Ammon's horn (tissue), 1 donor: ENCODE measurements around the gene CHD5.

Source experiments
- DNase-seq: peaks from one replicate; pipeline ENCODE4 v3.0.0-alpha.2; 2016; ENCODE audit warnings: low spot score

Gene CHD5

DNA sequence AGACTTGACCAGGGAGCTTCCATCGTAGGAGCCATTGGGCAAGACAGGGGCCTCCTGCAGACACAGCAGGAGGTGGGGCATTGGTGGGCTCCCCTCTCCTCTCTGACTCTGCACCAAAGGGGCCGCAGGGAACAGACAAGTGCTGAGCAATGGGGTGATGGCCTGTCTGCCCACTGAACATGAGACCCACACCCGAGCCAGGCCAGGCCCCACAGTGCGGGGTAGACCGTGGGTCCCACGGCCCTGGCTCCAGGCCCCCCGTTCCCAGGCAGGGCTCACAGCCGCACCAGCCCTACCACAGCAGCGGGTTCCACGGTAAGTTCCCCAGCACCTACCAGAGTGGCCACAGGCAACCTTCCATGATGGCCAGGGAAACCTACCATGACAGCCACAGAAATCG lies 45.9 kb downstream of the CHD5 start:
- DNase-seq = no peak

DNA sequence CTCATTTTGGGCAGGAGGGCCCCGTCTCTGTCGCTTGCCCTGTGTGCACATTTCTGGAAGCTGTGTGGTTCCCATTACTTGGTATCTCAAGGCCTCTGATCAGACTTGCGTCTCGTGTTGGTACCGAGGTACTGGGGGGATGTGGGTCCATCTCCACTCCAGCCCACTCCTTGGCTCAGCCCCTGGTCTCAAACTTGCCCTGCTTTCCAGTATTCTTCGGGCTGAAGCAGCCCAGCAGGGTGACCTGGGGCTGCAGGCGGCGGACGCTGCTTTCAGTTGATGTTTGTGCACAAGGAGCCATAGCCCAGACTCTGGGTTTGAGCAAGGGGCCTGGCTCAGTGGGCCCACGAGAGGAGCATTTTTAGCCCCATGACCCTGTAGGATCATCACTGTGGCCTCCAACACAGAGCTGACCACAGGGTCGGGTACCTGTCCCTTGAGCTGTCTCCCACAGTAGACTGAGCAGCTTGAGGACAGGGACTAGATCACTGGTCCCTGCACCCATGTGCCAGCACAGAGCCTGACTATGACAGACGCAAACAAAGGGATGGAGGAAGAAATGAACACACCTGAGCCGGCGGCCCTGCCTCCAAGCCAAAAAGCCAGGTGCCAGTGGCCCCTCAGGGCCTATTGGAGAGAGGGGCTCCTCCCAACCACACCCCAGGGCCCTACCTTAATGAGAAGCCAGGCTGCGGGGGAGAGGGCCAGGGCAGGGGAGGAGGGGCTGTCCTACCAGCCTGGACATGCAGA lies 46.8 kb downstream of the CHD5 start:
- no peak for DNase-seq

DNA sequence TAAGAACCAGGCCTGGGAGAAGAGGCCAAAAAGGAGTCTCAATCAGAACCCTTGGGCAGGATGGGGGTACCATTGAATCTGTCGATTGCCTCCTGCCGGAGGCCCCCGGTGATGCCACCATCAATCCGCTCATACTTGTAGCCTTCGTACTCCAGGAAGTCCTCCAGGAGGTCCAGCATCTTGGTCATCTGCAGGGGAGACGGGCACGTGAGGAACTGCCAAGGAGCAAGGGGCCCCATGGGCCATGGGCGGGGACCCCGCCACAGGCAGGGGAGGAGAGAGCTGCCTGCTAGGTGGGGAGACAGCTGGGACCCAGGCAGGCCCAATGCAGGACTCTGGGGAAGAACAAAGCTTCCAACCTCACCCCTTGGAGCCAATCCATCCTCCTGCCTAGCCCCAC lies 48.6 kb downstream of the CHD5 start:
- DNase-seq = no peak

DNA sequence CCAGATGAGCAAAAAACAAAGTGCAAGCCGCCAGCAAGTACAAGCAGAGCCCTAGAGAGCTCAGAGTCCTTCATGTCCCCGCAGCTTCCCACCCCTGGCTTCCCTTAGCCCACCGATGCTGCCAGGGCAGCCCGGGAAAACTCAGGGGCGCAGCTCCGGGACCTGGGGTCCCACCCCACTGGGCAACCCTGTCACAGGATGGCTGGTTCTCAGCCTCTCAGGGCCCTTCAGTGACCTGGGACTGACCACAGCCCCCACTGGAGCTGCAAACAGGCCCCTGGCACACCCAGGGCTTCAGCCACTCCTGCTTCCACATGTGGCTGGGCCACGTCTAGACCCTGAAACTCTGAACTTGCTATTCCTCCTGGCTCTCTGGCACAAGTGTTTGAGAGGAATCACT lies 49.5 kb downstream of the CHD5 start:
- no peak for DNase-seq

DNA sequence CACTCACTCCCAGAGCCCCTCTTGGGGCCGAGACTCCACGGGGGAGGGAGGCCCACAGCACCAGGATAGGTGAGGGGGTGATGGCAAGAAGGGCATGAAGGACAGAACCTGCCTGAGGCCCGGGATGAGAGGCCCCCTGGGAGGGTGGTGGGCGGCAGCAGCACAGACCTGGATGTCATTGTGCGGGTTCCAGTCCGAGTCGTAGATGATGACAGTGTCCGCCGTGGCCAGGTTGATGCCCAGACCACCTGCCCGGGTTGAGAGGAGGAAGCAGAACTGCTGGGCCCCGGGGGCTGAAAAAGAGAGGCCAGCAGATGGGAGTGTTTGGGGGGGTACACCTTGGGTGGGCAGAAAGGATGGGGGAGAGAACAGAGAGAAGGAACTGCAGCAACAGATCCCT lies 50.1 kb downstream of the CHD5 start:
- DNase-seq = no peak

DNA sequence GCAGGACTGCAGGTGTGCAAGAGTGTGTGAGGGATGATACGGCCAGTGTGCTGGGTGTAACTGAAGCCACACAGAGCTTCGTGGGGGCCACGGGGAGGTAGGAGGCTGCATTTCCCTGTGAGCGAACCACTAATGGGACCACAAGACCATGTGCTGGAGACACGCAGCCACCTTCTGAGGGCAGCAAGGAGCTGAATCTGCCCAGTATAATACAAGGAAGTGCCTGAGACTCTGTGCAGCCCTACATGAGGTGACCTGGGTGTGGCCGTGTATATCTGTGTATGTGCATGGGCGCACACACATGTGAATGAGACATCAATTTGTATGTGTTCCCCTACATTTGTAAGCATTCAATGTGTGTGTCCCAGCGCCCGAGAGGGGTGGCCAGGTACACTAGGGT lies 50.8 kb downstream of the CHD5 start:
- DNase-seq = no peak

DNA sequence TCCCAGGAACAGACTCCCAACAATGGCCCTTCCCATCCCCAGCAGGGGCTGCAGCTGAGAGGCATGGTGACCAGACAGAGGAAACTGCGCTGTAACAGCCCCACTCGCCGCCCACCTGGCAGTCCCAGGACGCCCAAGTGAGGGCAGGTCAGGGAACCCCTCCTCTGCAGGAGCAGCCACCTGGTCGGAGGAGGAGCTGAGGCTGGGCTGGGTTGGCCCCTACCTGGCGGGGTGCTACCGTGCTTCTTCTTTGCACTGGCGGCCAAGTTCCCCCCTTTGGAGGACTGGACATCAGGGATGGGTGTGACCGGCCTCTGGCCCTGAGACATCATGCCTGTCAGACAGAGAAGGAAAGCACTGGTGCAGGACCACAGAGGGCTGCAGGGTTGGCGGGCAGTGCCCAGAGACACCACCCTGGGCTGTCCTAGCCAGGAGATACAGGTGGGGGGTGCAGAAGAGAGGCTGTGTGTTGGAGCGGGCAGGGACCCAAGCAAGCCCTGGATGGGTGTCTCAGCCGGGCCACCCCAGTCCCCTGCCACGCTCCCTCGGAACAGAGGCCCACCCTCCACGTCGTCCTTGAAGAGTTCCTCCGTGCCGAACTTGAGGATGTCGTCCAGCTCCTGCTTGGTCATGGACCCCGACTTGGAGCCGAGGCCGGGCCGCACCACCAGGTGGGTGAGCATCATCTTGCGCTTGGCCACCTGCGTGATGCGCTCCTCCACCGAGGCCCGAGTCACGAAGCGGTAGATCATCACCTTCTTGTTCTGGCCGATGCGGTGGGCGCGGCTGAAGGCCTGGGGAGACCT lies 51.6 kb downstream of the CHD5 start:
- DNase-seq = no peak

DNA sequence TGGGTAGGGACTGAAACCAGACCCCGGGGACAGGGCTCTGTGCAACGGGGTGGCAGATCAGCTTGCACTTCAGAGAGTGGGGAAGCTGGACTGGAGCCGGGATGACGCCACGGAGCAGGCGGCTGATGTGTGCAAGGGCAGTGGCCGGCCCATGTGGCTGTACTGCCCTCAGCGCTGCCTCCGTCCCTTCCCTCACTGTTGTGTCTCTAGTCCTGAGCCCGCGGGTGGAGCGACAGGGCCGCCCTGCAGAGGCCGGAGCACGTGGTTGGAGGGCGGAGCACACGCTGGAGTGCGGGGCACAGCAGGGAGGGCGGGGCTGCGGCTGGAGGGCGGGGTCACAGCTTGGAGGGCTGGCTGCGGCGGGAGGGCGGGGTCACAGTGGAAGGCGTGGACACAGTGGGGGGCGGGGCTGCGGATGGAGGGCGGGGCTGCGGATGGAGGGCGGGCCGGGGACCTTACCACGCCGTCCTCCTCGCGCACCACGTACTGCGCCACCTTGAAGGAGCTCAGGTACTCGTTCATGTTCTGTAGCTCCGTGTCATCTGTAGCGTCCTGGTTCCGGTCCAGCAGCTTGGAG lies 52.4 kb downstream of the CHD5 start:
- DNase-seq = peak; percentile 62

DNA sequence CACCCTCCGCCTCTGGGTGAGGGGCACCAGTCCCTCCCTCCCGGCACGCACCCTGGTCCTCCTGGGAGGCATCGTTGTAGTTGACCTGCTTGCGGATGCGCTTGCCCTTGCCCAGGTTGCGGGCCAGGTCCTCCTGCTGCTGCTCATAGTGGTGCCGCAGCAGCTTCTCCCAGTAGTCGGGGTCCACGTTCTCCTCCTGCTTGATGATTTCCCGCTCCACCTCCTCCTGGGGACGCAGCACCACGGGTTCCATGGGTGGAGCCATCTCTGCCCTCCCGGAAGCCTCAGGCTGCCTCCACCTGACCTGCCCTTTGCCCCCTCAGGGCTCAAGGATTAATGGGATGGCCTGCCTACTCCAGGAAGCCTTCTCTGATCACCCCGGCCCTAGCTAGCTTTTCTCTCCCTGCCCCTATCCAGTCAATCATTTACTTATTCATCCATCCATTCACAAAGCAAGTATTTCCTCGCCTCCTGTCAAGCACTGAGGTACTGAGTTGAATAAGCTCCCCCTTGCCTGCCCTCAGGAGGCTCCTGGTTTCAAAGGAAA lies 53.5 kb downstream of the CHD5 start:
- DNase-seq = no peak

DNA sequence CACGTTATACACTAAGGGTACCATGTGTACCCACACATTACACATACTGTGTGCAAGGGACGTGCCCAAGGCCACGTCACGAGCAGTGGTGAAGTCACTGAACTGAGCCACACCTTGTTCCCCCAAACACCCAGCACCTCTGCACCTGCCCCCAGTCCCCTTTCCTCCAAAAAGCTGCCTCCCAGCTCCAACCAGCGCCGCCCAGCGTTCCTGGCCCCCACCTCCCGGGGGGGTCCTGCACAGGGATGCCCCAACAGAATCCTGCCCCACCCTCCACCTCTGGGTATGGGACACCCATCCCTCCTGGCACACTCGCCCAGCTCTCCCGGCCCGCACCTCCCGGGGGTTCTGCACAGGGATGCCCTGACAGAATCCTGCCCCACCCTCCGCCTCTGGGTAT lies 54.1 kb downstream of the CHD5 start:
- DNase-seq = no peak

DNA sequence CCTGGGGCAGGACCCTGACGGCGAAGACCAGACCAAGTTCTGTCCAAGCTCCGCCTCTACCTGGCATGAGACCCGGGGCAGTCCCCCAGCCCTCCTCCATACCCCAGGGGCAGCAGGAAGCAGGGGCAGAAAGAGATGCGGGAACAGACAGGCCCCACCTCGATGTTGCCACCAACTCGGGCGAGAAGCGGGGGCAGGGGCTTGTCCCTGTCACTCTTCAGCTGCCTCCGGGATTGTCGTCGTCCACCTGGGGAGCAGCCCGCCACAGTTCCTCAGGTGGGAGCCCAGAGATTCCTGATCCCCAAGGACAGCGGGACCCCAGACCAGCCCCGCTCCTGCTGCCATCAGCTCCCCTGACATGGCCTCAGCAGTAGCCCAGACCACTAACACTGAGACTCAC lies 54.8 kb downstream of the CHD5 start:
- no peak for DNase-seq

DNA sequence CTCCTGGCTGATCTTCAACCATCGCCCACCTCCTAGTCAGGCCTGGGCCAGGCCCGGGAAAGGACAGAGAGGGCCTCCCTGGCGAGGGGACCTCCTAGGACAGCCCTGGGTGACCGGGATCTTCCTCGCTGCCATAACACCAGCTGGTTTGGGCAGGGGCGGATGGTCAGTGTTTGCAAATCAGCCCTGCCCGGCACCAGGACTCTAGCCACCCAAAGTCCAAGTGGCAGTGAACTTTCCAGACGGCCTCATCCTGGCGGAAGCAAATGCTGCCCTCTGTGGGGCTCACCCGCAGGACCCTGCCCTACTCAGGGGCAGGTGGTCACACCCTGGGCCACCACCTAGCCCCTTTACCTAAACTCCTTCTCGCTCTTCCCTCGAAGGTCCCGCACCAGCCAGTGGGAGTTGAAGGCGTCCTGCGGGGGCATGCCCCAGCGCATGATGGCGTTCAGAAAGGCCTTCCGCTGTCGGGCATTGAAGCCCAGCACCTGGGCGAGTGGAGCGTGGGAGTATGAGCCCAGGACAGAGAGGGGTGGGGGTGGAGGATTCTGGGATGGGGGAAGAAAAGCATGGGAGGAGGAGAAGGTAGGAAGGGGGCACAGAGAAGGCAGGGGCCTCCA lies 55.3 kb downstream of the CHD5 start:
- DNase-seq = no peak

DNA sequence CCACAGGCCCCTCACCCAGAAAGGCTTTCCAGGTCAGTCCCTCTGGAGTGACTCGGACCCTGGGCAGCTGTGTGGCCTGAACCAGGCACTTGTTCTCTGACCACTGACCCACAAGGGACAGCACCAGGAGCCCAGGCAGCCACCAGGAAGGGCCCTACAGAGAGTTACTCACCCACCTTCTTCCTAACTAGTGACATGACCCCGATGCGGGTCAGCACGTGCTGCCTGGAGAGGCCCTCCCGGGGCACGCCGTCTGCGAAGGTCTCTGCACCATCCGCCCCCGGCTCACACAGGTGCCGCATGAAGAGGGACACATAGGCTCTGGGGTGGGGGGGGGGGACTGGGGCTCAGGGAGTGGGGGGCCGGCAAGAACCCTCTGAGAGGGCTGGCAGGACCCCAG lies 55.8 kb downstream of the CHD5 start:
- no peak for DNase-seq

DNA sequence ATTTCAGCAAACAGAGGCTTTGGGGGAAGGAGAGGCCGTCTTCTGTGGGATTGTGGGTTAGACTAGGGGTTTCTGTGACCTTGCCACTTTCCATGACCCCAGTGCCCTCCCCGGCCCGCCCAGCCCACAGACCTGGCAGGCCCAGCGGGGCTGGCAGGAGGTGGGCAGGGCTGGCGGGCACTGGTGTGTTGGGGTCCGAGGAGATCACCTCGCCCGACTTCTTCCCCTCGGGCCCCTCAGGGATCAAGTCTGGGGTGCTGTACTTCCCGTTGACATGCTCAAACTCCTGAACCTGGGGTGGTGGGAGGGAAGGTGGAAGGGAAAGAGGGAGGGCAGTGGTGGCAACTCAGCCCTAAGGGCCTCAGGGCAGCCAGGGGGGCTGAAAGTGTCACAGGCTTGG lies 56.3 kb downstream of the CHD5 start:
- no peak for DNase-seq

DNA sequence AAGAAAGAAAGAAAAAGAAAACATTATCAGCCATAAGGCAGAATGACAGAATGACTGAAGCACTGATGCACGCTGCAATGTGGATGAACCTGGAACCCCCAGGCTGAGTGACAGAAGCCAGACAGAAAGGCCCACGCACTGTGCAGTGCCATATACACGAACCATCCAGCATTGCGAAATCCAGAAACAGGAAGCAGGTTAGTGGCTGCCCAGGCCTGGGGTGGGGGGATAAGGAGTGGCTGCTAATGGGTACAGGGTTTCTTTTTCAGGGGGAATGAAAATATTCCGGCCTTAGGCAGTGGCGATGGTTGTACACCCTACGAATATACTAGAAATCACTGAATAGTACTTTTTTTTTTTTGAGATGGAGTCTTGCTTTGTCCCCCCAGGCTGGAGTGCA lies 57.0 kb downstream of the CHD5 start:
- DNase-seq = peak; percentile 69

DNA sequence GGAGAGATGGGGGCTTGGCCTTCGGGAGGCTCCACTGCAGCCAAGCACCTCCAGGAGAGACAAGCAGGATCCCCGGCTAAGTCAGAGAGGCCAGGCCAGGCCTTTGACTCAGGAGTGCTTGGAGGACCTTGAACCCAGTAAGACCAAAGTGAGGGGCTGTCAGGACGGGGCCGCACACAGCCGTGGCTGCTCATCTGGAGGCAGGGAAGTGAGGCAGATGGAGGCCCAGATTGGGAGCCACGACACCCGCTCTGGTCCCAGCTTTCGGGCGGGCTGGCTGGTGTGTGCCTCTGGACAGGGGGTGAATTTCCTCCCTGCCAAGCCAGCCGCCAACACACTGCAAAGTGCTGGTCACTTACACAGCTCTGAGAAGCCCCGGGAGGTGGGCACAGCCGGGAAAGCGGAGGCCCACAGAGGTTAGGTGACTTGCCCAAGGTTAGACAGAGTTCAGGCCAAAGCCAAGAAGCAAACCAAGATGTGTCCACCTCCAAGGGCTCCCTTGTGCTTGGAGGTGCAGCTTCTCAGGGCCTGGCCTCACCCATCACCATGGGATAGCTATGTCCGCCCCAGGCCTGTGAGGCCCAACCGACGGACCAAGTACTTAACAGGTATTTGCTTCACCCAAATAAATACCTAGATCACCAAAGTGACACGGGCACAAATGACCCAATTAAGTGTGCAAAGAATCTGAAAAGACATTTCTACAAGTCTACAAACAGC lies 58.3 kb downstream of the CHD5 start:
- DNase-seq = no peak

DNA sequence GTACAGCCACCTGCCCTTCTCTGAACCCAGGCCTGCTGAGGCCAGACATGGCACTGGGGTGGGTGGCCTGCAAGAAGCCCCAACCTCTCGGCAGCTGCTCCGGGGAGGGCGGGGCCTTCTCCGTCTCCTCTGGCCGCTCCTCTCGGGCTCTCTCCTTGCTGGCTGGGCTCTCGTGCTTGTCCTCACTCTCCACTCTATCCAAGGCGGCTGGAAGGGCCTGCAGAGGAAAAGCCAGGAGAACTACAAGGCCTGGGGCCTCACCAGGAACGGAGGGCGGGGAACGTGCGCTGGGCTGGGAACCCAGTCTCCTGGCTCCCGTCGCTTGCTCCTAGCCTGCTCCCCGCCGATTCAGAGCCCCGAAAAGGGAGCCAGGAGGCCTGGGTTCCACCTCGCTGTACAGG lies 59.1 kb downstream of the CHD5 start:
- DNase-seq = no peak

DNA sequence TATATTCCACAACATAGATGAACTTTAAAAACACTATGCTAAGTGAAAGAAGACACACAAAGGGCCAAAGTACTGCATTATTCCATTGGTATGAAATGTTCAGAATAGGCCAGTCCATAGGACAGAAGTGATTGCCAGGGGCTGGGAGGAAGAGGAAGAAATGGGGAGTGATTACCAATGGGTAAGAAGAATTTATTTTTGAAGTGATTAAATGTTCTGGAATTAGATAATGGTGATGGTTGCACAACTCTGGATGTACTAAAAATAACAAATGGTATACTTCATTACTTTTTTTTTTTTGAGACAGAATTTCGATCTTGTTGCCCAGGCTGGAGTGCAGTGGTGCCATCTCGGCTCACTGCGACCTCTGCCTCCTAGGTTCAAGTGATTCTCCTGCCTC lies 61.7 kb downstream of the CHD5 start:
- no peak for DNase-seq

DNA sequence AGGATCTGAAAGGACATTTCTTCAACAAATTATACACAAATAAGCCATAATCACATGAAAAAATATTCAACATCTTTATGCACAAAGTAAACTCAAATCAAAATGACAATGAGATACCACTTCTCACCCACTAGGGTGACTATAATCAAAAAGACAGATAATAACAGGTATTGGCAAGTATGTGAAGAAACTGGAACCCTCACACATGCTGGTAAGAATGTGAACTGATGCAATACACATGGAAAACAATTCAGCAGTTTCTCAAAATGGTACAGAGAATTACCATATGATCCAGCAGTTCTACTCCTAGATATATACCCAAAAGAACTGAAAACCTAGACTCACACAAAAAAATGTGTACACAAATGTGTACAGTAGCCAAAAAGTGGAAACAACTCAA lies 62.5 kb downstream of the CHD5 start:
- DNase-seq = no peak

DNA sequence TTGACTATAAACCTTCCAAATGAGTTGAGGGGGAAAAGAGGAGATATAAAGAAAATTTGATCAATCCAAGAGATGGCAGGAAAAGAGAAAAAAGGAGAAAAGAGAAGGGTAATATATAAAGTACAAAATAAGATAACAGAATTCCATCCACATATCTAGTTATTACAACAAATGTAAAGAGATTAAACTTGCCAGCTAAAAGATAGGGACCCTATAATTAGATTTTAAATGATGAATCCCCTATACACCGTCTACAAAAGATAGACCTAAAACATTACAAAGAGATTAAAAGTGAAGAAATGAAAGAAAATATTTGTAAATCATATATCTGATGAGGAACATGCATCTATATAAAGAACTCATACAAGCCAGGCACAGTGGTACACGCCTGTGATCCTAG lies 63.1 kb downstream of the CHD5 start:
- no peak for DNase-seq

DNA sequence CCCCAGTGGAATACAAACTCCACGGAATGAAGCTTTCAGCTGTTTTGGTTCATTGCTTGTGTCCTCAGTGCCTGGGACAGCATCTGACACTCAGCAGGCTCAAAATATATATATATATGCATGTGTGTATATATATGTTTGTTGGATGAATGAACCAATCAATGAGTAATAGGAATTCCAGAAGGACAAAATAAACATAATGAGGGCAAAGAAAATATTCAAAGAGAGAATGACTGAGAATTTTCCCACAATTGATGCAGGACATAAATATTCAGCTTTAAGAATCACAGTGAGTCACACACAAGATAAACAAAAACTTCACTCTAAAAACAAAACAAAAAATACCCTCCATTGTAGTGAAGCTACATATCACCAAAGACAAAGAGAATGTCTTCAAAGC lies 64.0 kb downstream of the CHD5 start:
- DNase-seq = no peak

DNA sequence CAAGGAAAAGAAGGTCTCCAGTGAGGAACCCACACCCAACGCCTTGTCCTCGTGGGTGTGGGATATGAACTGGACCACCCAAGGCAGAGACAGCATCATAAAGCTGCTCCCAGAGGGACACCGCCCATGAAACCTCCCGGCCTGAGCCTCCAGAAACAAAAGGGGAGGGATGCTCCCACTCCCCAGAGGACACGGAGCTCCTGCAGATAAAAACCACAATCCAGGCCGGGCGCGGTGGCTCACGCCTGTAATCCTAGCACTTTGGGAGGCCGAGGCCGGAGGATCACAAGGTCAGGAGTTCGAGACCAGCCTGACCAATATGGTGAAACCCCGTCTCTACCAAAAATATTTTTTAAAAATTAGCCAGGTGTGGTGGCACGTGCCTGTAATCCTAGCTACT lies 66.4 kb downstream of the CHD5 start:
- no peak for DNase-seq
